HEK293T (cell line): ENCODE results near the gene EMP1.

Experiments
- BHLHE40 ChIP-seq: fragments of 450-650 bp; IDR thresholded peaks from 2 replicates; pipeline ENCODE4 v1.6.1; 2016; ENCODE audit warnings: mild to moderate bottlenecking, moderate library complexity, borderline replicate concordance
- FOXM1 ChIP-seq: fragments of 450-650 bp; IDR thresholded peaks from 2 replicates; pipeline ENCODE4 v1.6.1; 2017; ENCODE audit warnings: mild to moderate bottlenecking, borderline replicate concordance
- NFRKB ChIP-seq: fragments of 450-650 bp; IDR thresholded peaks from 2 replicates; pipeline ENCODE4 v1.6.1; 2016; ENCODE audit warnings: mild to moderate bottlenecking, moderate library complexity
- PKNOX1 ChIP-seq: fragments of 450-650 bp; IDR thresholded peaks from 2 replicates; pipeline ENCODE4 v1.6.1; 2016
- SP1 ChIP-seq: fragments of 450-650 bp; IDR thresholded peaks from 2 replicates; pipeline ENCODE4 v1.6.1; 2017
- SUZ12 ChIP-seq: fragments of 450-650 bp; IDR thresholded peaks from 2 replicates; pipeline ENCODE4 v1.6.1; 2016; ENCODE audit warnings: mild to moderate bottlenecking
- TARDBP ChIP-seq: fragments of 450-650 bp; IDR thresholded peaks from 2 replicates; pipeline ENCODE4 v1.6.1; 2016
- ZNF384 ChIP-seq: fragments of 450-650 bp; IDR thresholded peaks from 2 replicates; pipeline ENCODE4 v1.6.1; 2016

- TF ChIP-seq FOXM1, result no peak
- TF ChIP-seq BHLHE40, result no peak
- no peak for TF ChIP-seq SUZ12
- no peak for TF ChIP-seq SP1
- TF ChIP-seq TARDBP, result no peak
- TF ChIP-seq NFRKB, result no peak
- no peak for TF ChIP-seq PKNOX1
- no peak for TF ChIP-seq ZNF384
Measured at GRCh38 chr12:13256692-13257045, 60.1 kb downstream of the EMP1 start.
